SK-N-MC (cell line): ENCODE data around the gene PPP3R1.

Experiments
- DNase-seq: peaks from one replicate; pipeline ENCODE4 v3.0.0-alpha.2; 2011; ENCODE audit warnings: low read depth, low spot score
- H3K27ac ChIP-seq: fragments of 200-600 bp; sonication (generic); 2 replicates; pipeline ENCODE4 v1.5.1; 2016; ENCODE audit warnings: mixed run types
- H3K36me3 ChIP-seq: fragments of 200-600 bp; sonication (generic); 2 replicates; pipeline ENCODE4 v1.6.1; 2017; ENCODE audit warnings: antibody characterized with exemption, low read length, mixed read lengths; ENCODE audit not compliant: insufficient read depth
- H3K4me3 ChIP-seq: fragments of 200-600 bp; sonication (generic); 2 replicates; pipeline ENCODE4 v1.5.1; 2016
- H3K9ac ChIP-seq: fragments of 200-600 bp; sonication (generic); 2 replicates; pipeline ENCODE4 v1.8.0; 2017; ENCODE audit warnings: mixed run types, mixed read lengths; ENCODE audit not compliant: insufficient read length
- H3K9me3 ChIP-seq: fragments of 200-600 bp; sonication (generic); 2 replicates; pipeline ENCODE4 v1.6.1; 2017; ENCODE audit warnings: low read depth, mild to moderate bottlenecking, antibody characterized with exemption, low read length, moderate library complexity, mixed read lengths
- EZH2 ChIP-seq: fragments of 200-600 bp; sonication (generic); IDR thresholded peaks from one replicate; pipeline ENCODE4 v1.6.1; 2017; ENCODE audit warnings: antibody characterized with exemption
- FOXP2 ChIP-seq: optimal IDR thresholded peaks from 2 replicates; pipeline ENCODE3; 2011; ENCODE audit warnings: mild to moderate bottlenecking, moderate library complexity; ENCODE audit not compliant: insufficient read depth; ENCODE audit errors: extremely low read length, control extremely low read depth
- POLR2AphosphoS5 ChIP-seq: IDR thresholded peaks from 2 replicates; pipeline ENCODE4 v1.6.1; 2012; ENCODE audit warnings: mild to moderate bottlenecking, low read depth, low read length, borderline replicate concordance

PPP3R1 gene

GRCh38 chr2:68251855-68252399 lies 405 bp downstream of the PPP3R1 start:
- no peak for TF ChIP-seq FOXP2
- Histone ChIP-seq H3K27ac (peak overlapping the region; percentile 81; the same call in 1 of the 2 replicates), H3K9me3 (no peaks in the 10 kb centered on the region), H3K9ac (peak overlapping the region; percentile 75), H3K4me3 (peak overlapping the region; percentile 95), H3K36me3 (peaks cover 8% of the 10 kb centered on the region)
- DNase-seq, result no peak

- peak overlapping the region; percentile 95 for H3K4me3 ChIP-seq
- no peak for DNase-seq
- peaks cover 8% of the 10 kb centered on the region for H3K36me3 ChIP-seq
- peak overlapping the region; percentile 75 for H3K9ac ChIP-seq
- H3K9me3 ChIP-seq, result no peaks in the 10 kb centered on the region
- peak overlapping the region; percentile 81 for H3K27ac ChIP-seq
- TF ChIP-seq FOXP2 (no peak), EZH2 (no peak), POLR2AphosphoS5 (0 out of 2 replicates have a peak, but pooled peaks have one; percentile 11)
These were observed 1.0 kb downstream of the PPP3R1 start for GRCh38 chr2:68251187-68251854.

- H3K9ac ChIP-seq, result peak overlapping the region; percentile 75
- no peak for DNase-seq
These were observed 1.6 kb downstream of the PPP3R1 start for GRCh38 chr2:68250652-68251186.

GRCh38 chr2:68250196-68250595 lies 2.1 kb downstream of the PPP3R1 start:
- Histone ChIP-seq H3K4me3 (peak overlapping the region; percentile 95), H3K9ac (peak overlapping the region; percentile 75), H3K9me3 (no peaks in the 10 kb centered on the region), H3K27ac (no peak overlapping the region), H3K36me3 (peaks cover 8% of the 10 kb centered on the region)
- DNase-seq, result no peak
- TF ChIP-seq POLR2AphosphoS5, result no peak
- TF ChIP-seq EZH2, result no peak
- TF ChIP-seq FOXP2, result no peak

More at GRCh38 chr2:68250652-68251186, 1.6 kb downstream of the PPP3R1 start:
- TF ChIP-seq EZH2 (no peak), POLR2AphosphoS5 (no peak), FOXP2 (no peak)
- peak overlapping the region; percentile 95 for H3K4me3 ChIP-seq
- no peaks in the 10 kb centered on the region for H3K9me3 ChIP-seq
- H3K36me3 ChIP-seq, result peaks cover 8% of the 10 kb centered on the region
- H3K27ac ChIP-seq, result peak overlapping the region; percentile 81

- no peak for DNase-seq
- no peak overlapping the region for H3K9ac ChIP-seq
- no peak overlapping the region for H3K4me3 ChIP-seq
- TF ChIP-seq FOXP2, result no peak
- no peak for TF ChIP-seq EZH2
- no peak for TF ChIP-seq POLR2AphosphoS5
- H3K36me3 ChIP-seq, result peaks cover 8% of the 10 kb centered on the region
- no peak overlapping the region for H3K27ac ChIP-seq
- no peaks in the 10 kb centered on the region for H3K9me3 ChIP-seq
These were observed 3.5 kb downstream of the PPP3R1 start for GRCh38 chr2:68248806-68249205.

GRCh38 chr2:68248361-68248760 lies 4.0 kb downstream of the PPP3R1 start:
- no peak for DNase-seq
- TF ChIP-seq FOXP2, result no peak
- TF ChIP-seq EZH2, result no peak
- TF ChIP-seq POLR2AphosphoS5, result no peak
- Histone ChIP-seq H3K9me3 (no peaks in the 10 kb centered on the region), H3K27ac (no peak overlapping the region), H3K4me3 (no peak overlapping the region), H3K36me3 (peaks cover 8% of the 10 kb centered on the region), H3K9ac (no peak overlapping the region)

- no peak for DNase-seq
These were observed 5.9 kb downstream of the PPP3R1 start for GRCh38 chr2:68246396-68246795.

GRCh38 chr2:68245672-68246071 lies 6.7 kb downstream of the PPP3R1 start:
- no peak overlapping the region for H3K9ac ChIP-seq
- H3K36me3 ChIP-seq, result peaks cover 19% of the 10 kb centered on the region
- no peak overlapping the region for H3K27ac ChIP-seq
- TF ChIP-seq FOXP2 (no peak), EZH2 (no peak), POLR2AphosphoS5 (no peak)
- no peak overlapping the region for H3K4me3 ChIP-seq
- no peaks in the 10 kb centered on the region for H3K9me3 ChIP-seq
- no peak for DNase-seq

More at GRCh38 chr2:68246396-68246795, 5.9 kb downstream of the PPP3R1 start:
- Histone ChIP-seq H3K9me3 (no peaks in the 10 kb centered on the region), H3K36me3 (peaks cover 20% of the 10 kb centered on the region), H3K4me3 (no peak overlapping the region), H3K27ac (no peak overlapping the region), H3K9ac (no peak overlapping the region)
- TF ChIP-seq EZH2 (no peak), FOXP2 (no peak), POLR2AphosphoS5 (no peak)
